ENCODE results near the gene KCNAB3.

KCNAB3 gene

GRCh38 chr17:7897090-7897489 lies 32.6 kb downstream of the KCNAB3 start:
- no peak for DNase-seq

GRCh38 chr17:7894866-7895265 lies 34.8 kb downstream of the KCNAB3 start:
- DNase-seq = no peak

DNA sequence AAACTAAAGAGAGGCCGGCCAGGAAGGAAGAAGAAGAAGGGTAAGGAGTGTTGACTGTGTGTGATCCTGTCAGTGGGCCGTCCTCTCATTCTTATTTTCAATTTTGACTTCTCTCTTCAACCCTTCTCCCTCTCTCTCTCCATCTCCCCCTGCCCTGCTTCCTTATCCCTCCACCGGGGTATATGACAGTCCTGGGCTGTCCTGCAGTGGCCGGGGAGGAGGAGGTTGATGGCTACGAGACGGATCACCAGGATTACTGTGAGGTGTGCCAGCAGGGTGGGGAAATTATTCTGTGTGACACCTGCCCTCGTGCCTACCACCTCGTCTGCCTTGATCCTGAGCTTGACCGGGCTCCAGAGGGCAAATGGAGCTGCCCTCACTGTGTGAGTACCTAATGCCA lies 35.4 kb downstream of the KCNAB3 start:
- DNase-seq = no peak

GRCh38 chr17:7893187-7893880 lies 36.3 kb downstream of the KCNAB3 start:
- DNase-seq = no peak

GRCh38 chr17:7889166-7889955 lies 40.3 kb downstream of the KCNAB3 start:
- peak; percentile 20 for DNase-seq

DNA sequence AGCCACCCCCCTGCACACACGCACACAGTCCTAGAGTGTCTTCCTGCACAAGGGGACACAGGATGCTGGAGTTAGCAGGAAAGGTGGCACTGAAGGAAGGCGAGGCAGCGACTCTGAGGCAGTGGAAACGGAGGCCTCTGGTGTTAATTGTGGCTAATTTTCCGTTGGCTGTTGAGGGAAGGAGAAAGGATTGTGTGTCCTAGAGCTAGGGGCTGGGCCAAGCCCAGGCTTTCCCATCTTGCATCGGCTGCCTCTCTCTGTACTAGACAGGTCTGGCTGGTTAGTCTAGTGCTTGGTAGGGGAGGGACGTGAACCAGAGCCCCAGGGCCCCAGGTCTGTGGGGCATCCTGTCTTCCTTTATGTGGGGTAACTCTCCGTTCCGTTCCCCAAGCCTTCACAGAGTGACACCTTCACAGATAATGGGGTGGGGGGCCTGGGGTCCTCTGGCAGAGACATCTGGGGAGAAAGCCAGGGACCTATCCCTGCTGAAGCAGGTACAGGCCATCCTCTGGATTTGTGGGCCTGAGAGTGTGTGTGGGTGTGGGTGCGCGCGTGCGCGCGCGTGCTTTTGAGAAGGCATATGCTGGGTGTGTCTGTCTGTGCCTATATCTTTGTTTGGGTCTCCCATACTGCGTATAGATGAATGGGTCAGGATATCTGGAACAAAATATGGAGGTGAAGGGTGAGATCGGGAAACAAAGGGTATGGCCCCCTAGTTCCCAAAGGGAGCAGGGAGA lies 41.3 kb downstream of the KCNAB3 start, which contains the start of gene CHD3:
TSS of gene CHD3 (plus strand) at position 606 of the 737 bp plus-strand sequence. CDS start 212 bp downstream, outside the sequence.
- peak; percentile 41 for DNase-seq

- peak; percentile 84 for DNase-seq
Observed at GRCh38 chr17:7887482-7888183, 42.0 kb downstream of the KCNAB3 start.

GRCh38 chr17:7887038-7887481 lies 42.6 kb downstream of the KCNAB3 start:
- DNase-seq = no peak

GRCh38 chr17:7886227-7887037 lies 43.2 kb downstream of the KCNAB3 start:
- peak; percentile 39 for DNase-seq

- peak; percentile 18 for DNase-seq
Observed at GRCh38 chr17:7885367-7886226, 44.1 kb downstream of the KCNAB3 start.

DNA sequence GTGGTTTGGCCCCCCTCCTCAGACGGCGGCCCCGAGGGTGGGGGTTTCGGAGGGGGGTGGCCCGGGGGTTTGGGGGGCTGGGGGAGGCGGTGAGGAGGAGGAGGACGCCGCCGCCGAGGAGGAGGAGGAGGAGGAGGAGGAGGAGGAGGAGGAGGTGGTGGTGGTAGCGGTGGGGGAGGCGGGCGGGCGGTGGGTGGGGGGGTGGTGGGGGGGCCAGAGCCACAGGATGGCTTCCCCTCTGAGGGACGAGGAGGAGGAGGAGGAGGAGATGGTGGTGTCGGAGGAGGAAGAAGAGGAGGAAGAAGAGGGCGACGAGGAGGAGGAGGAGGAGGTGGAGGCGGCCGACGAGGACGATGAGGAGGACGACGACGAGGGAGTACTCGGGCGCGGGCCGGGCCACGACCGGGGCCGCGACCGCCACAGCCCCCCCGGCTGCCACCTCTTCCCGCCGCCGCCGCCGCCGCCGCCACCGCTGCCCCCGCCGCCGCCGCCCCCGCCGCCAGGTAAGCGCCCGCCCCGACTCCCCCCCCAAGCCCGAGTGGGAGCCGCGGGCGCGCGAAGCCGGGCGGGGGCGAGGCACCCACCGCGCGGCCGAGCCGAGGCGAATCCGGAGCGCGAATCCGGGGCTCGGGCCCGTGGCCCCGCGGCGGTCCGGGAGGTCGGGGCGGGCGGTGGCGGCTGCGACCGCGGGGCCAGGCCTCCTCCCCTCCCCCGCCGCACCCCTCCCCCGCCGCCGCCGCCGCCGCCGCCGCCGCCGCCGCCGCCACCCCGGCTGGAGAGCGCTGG lies 44.9 kb downstream of the KCNAB3 start:
- DNase-seq = peak; percentile 25

DNA sequence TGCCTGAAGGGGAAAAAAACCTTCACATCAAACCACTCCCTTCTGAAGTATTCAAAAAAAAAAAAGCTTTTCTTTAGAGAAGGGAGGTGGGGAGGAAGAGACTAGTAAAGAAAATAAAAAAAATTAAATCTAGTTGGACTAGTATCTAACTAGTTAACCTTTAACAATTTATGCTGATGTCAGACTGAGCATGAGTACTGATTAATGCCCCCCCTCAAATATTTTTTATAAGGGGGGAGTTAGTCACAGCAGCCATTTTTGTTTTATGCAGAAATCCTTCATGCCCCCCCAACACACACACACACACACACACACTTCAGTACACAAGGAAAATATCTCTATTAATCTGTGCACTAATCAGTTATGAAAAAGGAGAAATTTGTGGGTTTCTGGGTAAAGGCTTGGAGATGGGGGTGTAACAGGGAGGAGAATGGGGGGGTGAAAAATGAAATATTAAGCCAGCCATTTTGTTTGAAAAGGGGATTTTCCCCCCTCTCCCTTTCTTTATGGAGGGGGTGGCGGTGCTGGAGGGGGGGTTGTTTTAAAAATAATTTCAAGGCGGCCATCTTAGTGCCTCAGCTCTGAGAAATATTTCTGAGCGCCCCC lies 45.8 kb downstream of the KCNAB3 start:
- DNase-seq = no peak

- no peak for DNase-seq
Observed at GRCh38 chr17:7882629-7883028, 47.0 kb downstream of the KCNAB3 start.

- no peak for DNase-seq
Observed at GRCh38 chr17:7882068-7882467, 47.6 kb downstream of the KCNAB3 start.

GRCh38 chr17:7881276-7882054 lies 48.2 kb downstream of the KCNAB3 start:
- no peak for DNase-seq

DNA sequence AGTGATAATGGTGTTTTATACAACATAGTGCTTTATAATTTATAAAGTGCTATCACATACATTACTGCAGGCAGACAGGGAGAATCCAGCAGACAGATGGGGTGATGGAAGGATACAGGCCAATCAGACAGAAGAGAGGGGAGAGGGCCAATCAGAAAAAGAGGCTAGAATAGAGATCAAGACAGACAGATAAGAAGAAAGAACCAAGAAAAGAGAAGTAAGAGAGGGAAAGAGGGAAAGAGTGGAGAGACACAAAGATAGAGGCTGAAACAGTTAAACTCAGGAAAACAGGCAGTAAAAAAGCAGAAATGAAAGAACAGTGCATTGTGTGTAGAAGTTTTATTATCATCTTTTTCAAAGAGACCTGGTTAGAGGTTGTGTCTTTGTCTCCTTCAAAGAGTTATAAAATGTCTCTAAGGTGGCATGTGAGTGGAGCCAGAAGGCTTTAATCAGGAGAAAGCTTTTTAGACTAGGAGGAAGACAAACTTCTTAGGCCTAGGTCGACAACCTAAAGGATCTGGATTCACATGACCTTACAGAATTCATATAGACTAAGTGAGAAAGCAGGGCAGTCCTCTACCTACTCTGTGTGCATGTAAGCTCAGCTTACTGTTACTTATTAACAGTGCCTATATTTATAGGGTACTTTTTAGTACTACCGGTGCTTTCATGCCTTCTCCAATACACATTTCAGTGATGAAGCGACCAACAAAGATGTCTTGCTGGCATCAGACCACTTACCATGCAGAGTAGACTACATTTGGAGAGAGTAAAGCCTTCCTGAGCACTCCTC lies 49.4 kb downstream of the KCNAB3 start:
- no peak for DNase-seq

GRCh38 chr17:7878234-7878633 lies 51.4 kb downstream of the KCNAB3 start:
- DNase-seq = no peak

GRCh38 chr17:7875804-7876370 lies 53.8 kb downstream of the KCNAB3 start:
- DNase-seq = no peak

Measured in activated effector memory CD4-positive, alpha-beta T cell treated with Interleukin-2 at 50 U/mL for 16 hours (primary cell).